ENCODE results near the gene KLHL25.

KLHL25 gene

GRCh38 chr15:85757939-85758654 is 36.6 kb downstream of the KLHL25 start:
- DNase-seq: no peak

GRCh38 chr15:85757073-85757938 is 37.4 kb downstream of the KLHL25 start:
- no peak for DNase-seq

- no peak for DNase-seq
Measured at GRCh38 chr15:85756411-85757072, 38.2 kb downstream of the KLHL25 start.

GRCh38 chr15:85755942-85756341 is 38.8 kb downstream of the KLHL25 start:
- DNase-seq: no peak

- no peak for DNase-seq
Measured at GRCh38 chr15:85755471-85755870, 39.3 kb downstream of the KLHL25 start.

GRCh38 chr15:85754989-85755388 is 39.7 kb downstream of the KLHL25 start:
- DNase-seq: no peak

- no peak for DNase-seq
Measured at GRCh38 chr15:85753791-85754452, 40.8 kb downstream of the KLHL25 start.

GRCh38 chr15:85753261-85753660 is 41.5 kb downstream of the KLHL25 start:
- no peak for DNase-seq

- DNase-seq: no peak
Measured at GRCh38 chr15:85752491-85752961, 42.2 kb downstream of the KLHL25 start.

GRCh38 chr15:85752124-85752475 is 42.6 kb downstream of the KLHL25 start:
- no peak for DNase-seq

GRCh38 chr15:85751291-85752123 is 43.2 kb downstream of the KLHL25 start:
- no peak for DNase-seq

GRCh38 chr15:85750319-85751290 is 44.1 kb downstream of the KLHL25 start:
- DNase-seq: no peak

GRCh38 chr15:85749261-85750151 is 45.2 kb downstream of the KLHL25 start:
- DNase-seq: no peak

GRCh38 chr15:85748729-85749128 is 46.0 kb downstream of the KLHL25 start:
- DNase-seq: no peak

GRCh38 chr15:85748176-85748575 is 46.5 kb downstream of the KLHL25 start:
- no peak for DNase-seq

- DNase-seq: no peak
Measured at GRCh38 chr15:85746641-85747040, 48.1 kb downstream of the KLHL25 start.

GRCh38 chr15:85745525-85746150 is 49.1 kb downstream of the KLHL25 start:
- DNase-seq: no peak

GRCh38 chr15:85745023-85745422 is 49.7 kb downstream of the KLHL25 start:
- no peak for DNase-seq

- DNase-seq: no peak
Measured at GRCh38 chr15:85744579-85744978, 50.1 kb downstream of the KLHL25 start.

All from stimulated activated CD4-positive, alpha-beta T cell treated with anti-CD3 and anti-CD28 coated beads, Interleukin-2, amount 100 ng/mL, for 24 hours (primary cell).